CD14-positive monocyte (primary cell): Measurements from ENCODE around the gene UBA7. TPM values are rescaled to one million over a fixed set of nuclear protein-coding genes. Genes with fewer than 3 reads are reported as not detected.

Experiments
- DNase-seq, 3 donors: peaks; one replicate each; pipeline ENCODE4 v3.0.0-alpha.2; 2011 to 2022
- H2AFZ ChIP-seq: 2 replicates; pipeline ENCODE4 v1.6.0; 2012; ENCODE audit warnings: mild to moderate bottlenecking, low read depth, low read length, inconsistent platforms; ENCODE audit not compliant: insufficient read depth, poor library complexity, severe bottlenecking
- H3K27ac ChIP-seq, 2 donors: 1 replicate in 1 of 2; 2 replicates in 1 of 2; pipeline ENCODE4 v1.5.1; 2012 to 2013; ENCODE audit warnings: low read length in 2 of 2, control low read depth in 1 of 2, inconsistent platforms in 1 of 2, low read depth in 1 of 2, mild to moderate bottlenecking in 1 of 2
- H3K27me3 ChIP-seq, 2 donors: one replicate each; pipeline versions ENCODE4 v1.6.0 to v1.6.1; 2011 to 2013; ENCODE audit warnings: low read length in 2 of 2; ENCODE audit not compliant: control insufficient read depth in 2 of 2, insufficient read depth in 2 of 2
- H3K36me3 ChIP-seq, 2 donors: replicated peaks in 1 of 2; 1 replicate in 1 of 2; 2 replicates in 1 of 2; pipeline versions ENCODE4 v1.5.1 to v1.6.1; 2012 to 2013; ENCODE audit warnings: low read length in 2 of 2, control low read depth in 1 of 2, inconsistent platforms in 1 of 2, mild to moderate bottlenecking in 1 of 2; ENCODE audit not compliant: insufficient read depth in 2 of 2, control insufficient read depth in 1 of 2
- H3K4me1 ChIP-seq, 2 donors: 1 replicate in 1 of 2; 2 replicates in 1 of 2; pipeline versions ENCODE4 v1.5.1 to v1.6.1; 2012 to 2013; ENCODE audit warnings: low read length in 2 of 2, control low read depth in 1 of 2, inconsistent platforms in 1 of 2, mild to moderate bottlenecking in 1 of 2, moderate library complexity in 1 of 2; ENCODE audit not compliant: insufficient read depth in 2 of 2, control insufficient read depth in 1 of 2
- H3K4me2 ChIP-seq: replicated peaks from 2 replicates; pipeline ENCODE3; 2012; ENCODE audit warnings: low read length, moderate library complexity, mild to moderate bottlenecking; ENCODE audit not compliant: poor library complexity, severe bottlenecking; ENCODE audit errors: extremely low read depth
- H3K4me3 ChIP-seq, 3 experiments: fragments of 200-600 bp in 1 of 3; sonication (generic) in 1 of 3; replicated peaks in 1 of 3; 1 replicate in 2 of 3; 2 replicates in 1 of 3; pipeline ENCODE4 v1.5.1; 2011 to 2013; ENCODE audit warnings: low read length in 3 of 3, mild to moderate bottlenecking in 3 of 3, control low read depth in 2 of 3, low read depth in 2 of 3, inconsistent platforms in 1 of 3, moderate library complexity in 1 of 3
- H3K79me2 ChIP-seq: 2 replicates; pipeline ENCODE4 v1.6.0; 2012; ENCODE audit warnings: mild to moderate bottlenecking, control low read depth, inconsistent platforms, low read length, moderate library complexity; ENCODE audit not compliant: insufficient read depth
- H3K9ac ChIP-seq: 2 replicates; pipeline ENCODE4 v1.6.0; 2017; ENCODE audit warnings: low read length, mild to moderate bottlenecking; ENCODE audit not compliant: insufficient read depth, poor library complexity, severe bottlenecking
- H3K9me3 ChIP-seq, 2 donors: replicated peaks in 1 of 2; 1 replicate in 1 of 2; 2 replicates in 1 of 2; pipeline versions ENCODE4 v1.5.1 to v1.6.1; 2012 to 2013; ENCODE audit warnings: low read length in 2 of 2, control low read depth in 1 of 2; ENCODE audit not compliant: control insufficient read depth in 1 of 2, insufficient read depth in 1 of 2
- H4K20me1 ChIP-seq: 2 replicates; pipeline ENCODE4 v1.6.0; 2012; ENCODE audit warnings: mild to moderate bottlenecking, low read length, control low read depth, moderate library complexity; ENCODE audit not compliant: insufficient read depth
- H3K27ac Mint-ChIP-seq, 7 donors: one replicate each; pipeline ENCODE4 v1.8.0; 2020; ENCODE audit warnings: mild to moderate bottlenecking in 7 of 7, mixed read lengths in 7 of 7, moderate library complexity in 6 of 7, inconsistent platforms in 2 of 7
- H3K27me3 Mint-ChIP-seq, 3 donors: one replicate each; pipeline ENCODE4 v1.8.0; 2021 to 2022; ENCODE audit warnings: low read depth in 3 of 3, mild to moderate bottlenecking in 3 of 3, mixed read lengths in 3 of 3, moderate library complexity in 3 of 3, inconsistent platforms in 1 of 3
- H3K36me3 Mint-ChIP-seq, 2 donors: one replicate each; pipeline ENCODE4 v1.8.0; 2020; ENCODE audit warnings: mixed read lengths in 2 of 2, inconsistent platforms in 1 of 2, mild to moderate bottlenecking in 1 of 2
- H3K4me1 Mint-ChIP-seq: one replicate; pipeline ENCODE4 v1.8.0; 2020; ENCODE audit warnings: mild to moderate bottlenecking, mixed read lengths
- H3K4me3 Mint-ChIP-seq, 2 donors: one replicate each; pipeline ENCODE4 v1.8.0; 2020; ENCODE audit warnings: mild to moderate bottlenecking in 2 of 2, mixed read lengths in 2 of 2, moderate library complexity in 1 of 2
- H3K9me3 Mint-ChIP-seq, 7 donors: one replicate each; pipeline ENCODE4 v1.8.0; 2020 to 2022; ENCODE audit warnings: mixed read lengths in 7 of 7, mild to moderate bottlenecking in 6 of 7, moderate library complexity in 6 of 7, inconsistent platforms in 2 of 7
- CTCF ChIP-seq: fragments of 200-600 bp; IDR thresholded peaks from one replicate; pipeline ENCODE4 v1.8.0; 2022; ENCODE audit warnings: antibody characterized with exemption, mild to moderate bottlenecking
- WGBS: methylation state at CpG from one replicate; pipeline ENCODE4 v1.1.5; 2013; ENCODE audit warnings: missing lambda C conversion rate; ENCODE audit not compliant: insufficient coverage; 5-methylcytosine and 5-hydroxymethylcytosine counted together
- intact Hi-C, 2 donors: fragments of 100-400 bp; cut with micrococcal nuclease; formaldehyde crosslinking; loops; one replicate each; pipeline versions ENCODE4 v1.15.0 to v1.15.1; 2023
- polyA plus RNA-seq, 3 donors: library from polyadenylated mRNA; depleted of rRNA in 1 of 3; unstranded in 2 of 3; stranded (reverse) in 1 of 3; fragments of 300-500 nt in 2 of 3; fragments of >200 nt in 1 of 3; fragmentation: Illumina TruSeq in 2 of 3; gene quantifications; 1 replicate in 2 of 3; 2 replicates in 1 of 3; pipeline ENCODE4 v1.2.3, GENCODE V29; 2012 to 2021

Gene UBA7
- polyA plus RNA-seq, 3 donors = 39.1 to 399 (median 43.7) TPM

- 100% methylated on average over 1 of the region's 1 CpG for WGBS
- Mint-ChIP-seq H3K27me3 (peaks cover 11 to 19% (median 14%) of the 10 kb centered on the region in 3 donors), H3K9me3 (peaks cover 0 to 7% (median 0%) of the 10 kb centered on the region in 7 donors), H3K4me3 (no peak overlapping the region), H3K36me3 (peaks cover 0 to 3% of the 10 kb centered on the region in 2 donors), H3K27ac (no peak overlapping the region), H3K4me1 (peaks cover 23% of the 10 kb centered on the region)
- no peak for DNase-seq
- H3K4me3 ChIP-seq = no peak overlapping the region
- no peaks in the 10 kb centered on the region for H3K9me3 ChIP-seq
- H3K4me2 ChIP-seq = no peak overlapping the region
- no peaks in the 10 kb centered on the region for H3K36me3 ChIP-seq
- H3K27ac ChIP-seq = no peak overlapping the region
- peaks cover 0 to 5% of the 10 kb centered on the region in 2 donors for H3K27me3 ChIP-seq
- H3K9ac ChIP-seq = peak overlapping the region; percentile 34
- no peaks in the 10 kb centered on the region for H4K20me1 ChIP-seq
- peaks cover 8 to 20% of the 10 kb centered on the region in 2 donors for H3K4me1 ChIP-seq
- no peak for TF ChIP-seq CTCF
- H3K79me2 ChIP-seq = peaks cover 5% of the 10 kb centered on the region
- intact Hi-C loops = no loop called here
- H2AFZ ChIP-seq = no peak overlapping the region
These were observed 14.6 kb downstream of the UBA7 start for GRCh38 chr3:49799105-49799504.

GRCh38 chr3:49794926-49795905 lies 18.5 kb downstream of the UBA7 start:
- H3K4me3 Mint-ChIP-seq = no peak overlapping the region
- no peak overlapping the region for H2AFZ ChIP-seq
- H3K9me3 Mint-ChIP-seq = peaks cover 0 to 4% (median 0%) of the 10 kb centered on the region in 7 donors
- intact Hi-C loops = no loop called here
- H3K27me3 ChIP-seq = no peaks in the 10 kb centered on the region
- WGBS = 97% methylated on average over 19 of the region's 24 CpGs
- H3K79me2 ChIP-seq = no peaks in the 10 kb centered on the region
- H3K36me3 ChIP-seq = no peaks in the 10 kb centered on the region
- no peak overlapping the region for H3K4me3 ChIP-seq
- H3K27me3 Mint-ChIP-seq = peaks cover 0 to 4% (median 2%) of the 10 kb centered on the region in 3 donors
- no peaks in the 10 kb centered on the region for H3K4me1 ChIP-seq
- peak overlapping the region in 1 of 7 donors; percentile 31 for H3K27ac Mint-ChIP-seq
- peaks cover 8% of the 10 kb centered on the region for H3K4me1 Mint-ChIP-seq
- no peak overlapping the region for H3K4me2 ChIP-seq
- H3K27ac ChIP-seq = no peak overlapping the region
- no peak overlapping the region for H3K9ac ChIP-seq
- no peaks in the 10 kb centered on the region for H3K36me3 Mint-ChIP-seq
- H3K9me3 ChIP-seq = no peaks in the 10 kb centered on the region
- no peaks in the 10 kb centered on the region for H4K20me1 ChIP-seq
- DNase-seq = no peak
- no peak for TF ChIP-seq CTCF
